HEK293T (cell line): ENCODE measurements around the gene KDM1B.

ENCODE experiments used
- CTCF ChIA-PET: fragments of 350-600 bp; formaldehyde crosslinking; extraction: SDS; loops from one replicate; lab custom pipeline; 2021; ENCODE audit warnings: antibody characterized with exemption, inconsistent platforms; lab: Yijun Ruan, JAX
- POLR2A ChIA-PET: fragments of 350-600 bp; formaldehyde crosslinking; extraction: SDS; loops from one replicate; lab custom pipeline; 2020; ENCODE audit warnings: antibody characterized with exemption, inconsistent platforms; lab: Yijun Ruan, JAX
- DNase-seq: peaks from one replicate; pipeline ENCODE4 v3.0.0; 2012; ENCODE audit warnings: mixed read lengths; ENCODE audit errors: extremely low spot score
- ARNT ChIP-seq: fragments of 450-650 bp; IDR thresholded peaks from 2 replicates; pipeline ENCODE4 v1.6.1; 2017; ENCODE audit warnings: mild to moderate bottlenecking
- BHLHE40 ChIP-seq: fragments of 450-650 bp; IDR thresholded peaks from 2 replicates; pipeline ENCODE4 v1.6.1; 2016; ENCODE audit warnings: mild to moderate bottlenecking, moderate library complexity, borderline replicate concordance
- CTBP1 ChIP-seq: fragments of 450-650 bp; IDR thresholded peaks from 2 replicates; pipeline ENCODE4 v1.6.1; 2016; ENCODE audit warnings: borderline replicate concordance
- ELF4 ChIP-seq: fragments of 450-650 bp; IDR thresholded peaks from 2 replicates; pipeline ENCODE4 v1.6.1; 2017; ENCODE audit warnings: antibody characterized with exemption
- FOXA1 ChIP-seq: fragments of 450-650 bp; IDR thresholded peaks from 2 replicates; pipeline ENCODE4 v1.6.1; 2016; ENCODE audit warnings: mild to moderate bottlenecking
- FOXK2 ChIP-seq: fragments of 450-650 bp; IDR thresholded peaks from 2 replicates; pipeline ENCODE4 v1.6.1; 2016; ENCODE audit warnings: mild to moderate bottlenecking
- FOXM1 ChIP-seq: fragments of 450-650 bp; IDR thresholded peaks from 2 replicates; pipeline ENCODE4 v1.6.1; 2017; ENCODE audit warnings: mild to moderate bottlenecking, borderline replicate concordance
- HDGF ChIP-seq: fragments of 450-650 bp; IDR thresholded peaks from 2 replicates; pipeline ENCODE4 v1.6.1; 2017; ENCODE audit warnings: antibody characterized with exemption, borderline replicate concordance
- L3MBTL2 ChIP-seq: fragments of 450-650 bp; conservative IDR thresholded peaks from 2 replicates; pipeline ENCODE4 v1.6.1; 2016; ENCODE audit warnings: mild to moderate bottlenecking
- LEF1 ChIP-seq: fragments of 450-650 bp; IDR thresholded peaks from 2 replicates; pipeline ENCODE4 v1.6.1; 2017; ENCODE audit warnings: mild to moderate bottlenecking, borderline replicate concordance
- NFRKB ChIP-seq: fragments of 450-650 bp; IDR thresholded peaks from 2 replicates; pipeline ENCODE4 v1.6.1; 2016; ENCODE audit warnings: mild to moderate bottlenecking, moderate library complexity
- PKNOX1 ChIP-seq: fragments of 450-650 bp; IDR thresholded peaks from 2 replicates; pipeline ENCODE4 v1.6.1; 2016
- SP1 ChIP-seq: fragments of 450-650 bp; IDR thresholded peaks from 2 replicates; pipeline ENCODE4 v1.6.1; 2017
- SUZ12 ChIP-seq: fragments of 450-650 bp; IDR thresholded peaks from 2 replicates; pipeline ENCODE4 v1.6.1; 2016; ENCODE audit warnings: mild to moderate bottlenecking
- TARDBP ChIP-seq: fragments of 450-650 bp; IDR thresholded peaks from 2 replicates; pipeline ENCODE4 v1.6.1; 2016
- ZNF384 ChIP-seq: fragments of 450-650 bp; IDR thresholded peaks from 2 replicates; pipeline ENCODE4 v1.6.1; 2016

KDM1B gene

GRCh38 chr6:18154507-18155149 is 594 bp upstream of the KDM1B start, which contains the start of gene TPMT:
TPMT (minus strand) TSS chr6:18155077; CDS start chr6:18149127, 5,950 bp downstream.
- DNase-seq: no peak
- ChIA-PET CTCF (interaction anchor here (0.5 to 0.7 kb wide), 2 partner anchors 44 to 336 kb away, joined by 3 to 4 read pairs; no protein-coding TSS in a partner anchor), POLR2A (interaction anchor here (0.6 to 1.3 kb wide), 3 partner anchors 14 to 1333 kb away, joined by 3 read pairs; no protein-coding TSS in a partner anchor)
- no peak for TF ChIP-seq ARNT
- no peak for TF ChIP-seq SUZ12
- no peak for TF ChIP-seq FOXA1
- TF ChIP-seq LEF1: no peak
- no peak for TF ChIP-seq FOXM1
- no peak for TF ChIP-seq CTBP1
- TF ChIP-seq TARDBP: no peak
- TF ChIP-seq BHLHE40: no peak
- TF ChIP-seq PKNOX1: no peak
- TF ChIP-seq NFRKB: no peak
- no peak for TF ChIP-seq SP1
- no peak for TF ChIP-seq HDGF
- TF ChIP-seq ELF4: no peak
- TF ChIP-seq FOXK2: no peak

- DNase-seq: peak; percentile 65
- TF ChIP-seq CTBP1: no peak
- no peak for TF ChIP-seq PKNOX1
- TF ChIP-seq TARDBP: no peak
- no peak for TF ChIP-seq NFRKB
- TF ChIP-seq SP1: no peak
- no peak for TF ChIP-seq BHLHE40
- TF ChIP-seq FOXA1: no peak
- no peak for TF ChIP-seq L3MBTL2
- no peak for TF ChIP-seq FOXK2
- no peak for TF ChIP-seq ARNT
- no peak for TF ChIP-seq SUZ12
- no peak for TF ChIP-seq ELF4
- no peak for TF ChIP-seq ZNF384
- TF ChIP-seq FOXM1: no peak
- TF ChIP-seq LEF1: no peak
- no peak for TF ChIP-seq HDGF
- ChIA-PET POLR2A (no interaction called here), CTCF (interaction anchor here (0.7 kb wide), 1 partner anchor 141 kb away, joined by 4 read pairs; no protein-coding TSS in a partner anchor)
These were observed 721 bp downstream of the KDM1B start for GRCh38 chr6:18155864-18156421.

- DNase-seq: no peak
- CTCF ChIA-PET: no interaction called here
These were observed 5.7 kb downstream of the KDM1B start for GRCh38 chr6:18160911-18161310.

GRCh38 chr6:18161431-18161830 is 6.2 kb downstream of the KDM1B start:
- ChIA-PET POLR2A (no interaction called here), CTCF (no interaction called here)
- DNase-seq: no peak
- no peak for TF ChIP-seq ZNF384
- TF ChIP-seq NFRKB: no peak
- no peak for TF ChIP-seq SP1
- no peak for TF ChIP-seq ELF4
- no peak for TF ChIP-seq HDGF
- no peak for TF ChIP-seq TARDBP
- TF ChIP-seq FOXM1: no peak
- TF ChIP-seq LEF1: no peak
- no peak for TF ChIP-seq CTBP1
- no peak for TF ChIP-seq FOXK2
- no peak for TF ChIP-seq SUZ12
- TF ChIP-seq PKNOX1: no peak
- no peak for TF ChIP-seq BHLHE40
- no peak for TF ChIP-seq ARNT

More at GRCh38 chr6:18160911-18161310, 5.7 kb downstream of the KDM1B start:
- POLR2A ChIA-PET: no interaction called here
- TF ChIP-seq HDGF (no peak), L3MBTL2 (no peak), SUZ12 (no peak), FOXK2 (no peak), ZNF384 (no peak), FOXM1 (no peak), PKNOX1 (no peak), BHLHE40 (no peak), LEF1 (no peak), TARDBP (no peak), NFRKB (no peak), FOXA1 (no peak), CTBP1 (no peak), ELF4 (no peak), SP1 (no peak), ARNT (no peak)

- TF ChIP-seq PKNOX1 (no peak), FOXA1 (no peak)
- no peak for DNase-seq
- CTCF ChIA-PET: no interaction called here
- POLR2A ChIA-PET: no interaction called here
These were observed 7.2 kb downstream of the KDM1B start for GRCh38 chr6:18162401-18162800.
